Right forelimb (tissue), 1 donor: ENCODE results near the gene USP48.

Experiments
- DNase-seq: peaks from one replicate; pipeline ENCODE4 v3.0.0-alpha.2; 2018

Gene USP48

DNA sequence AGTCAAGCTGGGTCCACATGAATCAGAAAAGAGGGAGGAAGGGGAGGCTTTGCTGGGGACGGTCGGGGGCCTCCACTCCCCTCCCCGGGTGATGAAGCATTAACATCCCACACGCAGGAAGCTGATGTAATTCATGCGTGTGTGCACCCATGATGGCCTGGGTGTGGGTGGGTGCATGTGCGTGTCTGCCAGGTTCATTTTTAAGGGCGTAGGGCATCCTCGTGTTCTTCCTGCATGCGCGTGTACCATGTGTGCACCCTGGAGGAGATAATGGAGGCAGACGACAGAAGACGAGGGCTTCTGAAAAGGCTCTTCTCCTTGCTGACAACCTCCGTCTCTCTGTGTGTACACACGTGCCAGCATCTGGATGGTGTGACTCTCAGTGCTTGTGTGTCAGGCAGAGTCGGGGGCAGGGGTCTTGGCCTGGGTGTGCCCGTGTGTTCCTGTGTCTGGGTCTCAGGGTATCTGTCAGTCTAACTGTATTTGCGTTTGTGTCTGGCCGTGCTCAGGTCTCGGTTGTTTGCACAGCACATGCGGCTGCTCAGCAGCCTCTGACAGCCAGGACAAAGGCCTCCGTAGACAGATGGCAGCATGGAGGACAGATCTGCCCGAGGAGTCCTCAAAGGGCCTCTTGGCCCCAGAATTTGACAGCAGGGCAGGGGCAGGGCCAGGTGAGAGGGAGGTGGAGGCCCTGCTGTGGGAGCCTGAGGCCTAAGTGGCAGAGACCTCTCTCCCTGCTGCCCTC lies 116.2 kb downstream of the USP48 start:
- DNase-seq = no peak

DNA sequence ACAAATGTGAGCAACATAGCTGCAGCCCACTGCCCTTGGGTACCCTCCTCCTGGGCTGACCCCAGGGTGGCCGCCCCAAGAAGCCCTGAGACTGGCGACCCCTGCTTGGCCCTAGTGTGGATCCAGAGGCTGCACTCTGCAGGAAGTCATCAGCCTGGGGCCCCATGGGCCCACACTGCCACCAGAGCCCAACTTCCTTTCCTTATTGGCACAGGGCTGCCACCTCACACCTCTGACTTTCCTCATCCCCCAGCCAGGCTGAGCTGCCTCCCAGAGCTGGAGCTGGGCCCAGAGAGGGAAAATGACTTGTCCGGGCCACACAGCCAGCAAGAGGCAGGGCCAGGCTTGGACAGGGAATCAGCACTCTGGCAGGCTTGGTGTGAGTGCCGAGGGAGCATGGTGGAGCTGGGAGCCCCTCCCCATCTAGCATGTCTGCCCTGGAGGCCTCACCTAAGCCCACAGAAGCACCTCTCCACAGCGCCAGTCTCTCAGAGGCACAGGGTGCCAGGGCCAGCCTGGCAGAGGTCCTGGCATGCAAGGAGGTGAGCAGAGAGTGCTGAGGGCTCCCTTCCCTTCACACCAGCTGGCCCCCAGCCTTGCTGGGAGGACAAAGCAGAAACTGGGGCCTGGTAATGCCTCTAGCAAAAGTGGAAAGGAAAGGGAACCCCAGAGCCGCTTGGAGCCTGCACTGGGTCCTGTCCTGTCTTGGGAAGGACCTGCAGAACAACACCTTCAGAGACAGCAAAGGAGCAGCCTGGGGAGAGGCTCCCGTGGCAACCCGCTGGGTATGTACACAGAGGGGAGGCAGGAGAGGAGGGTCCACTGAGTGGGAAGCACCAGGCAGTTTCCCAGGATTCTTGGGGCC lies 117.0 kb downstream of the USP48 start:
- DNase-seq = no peak

DNA sequence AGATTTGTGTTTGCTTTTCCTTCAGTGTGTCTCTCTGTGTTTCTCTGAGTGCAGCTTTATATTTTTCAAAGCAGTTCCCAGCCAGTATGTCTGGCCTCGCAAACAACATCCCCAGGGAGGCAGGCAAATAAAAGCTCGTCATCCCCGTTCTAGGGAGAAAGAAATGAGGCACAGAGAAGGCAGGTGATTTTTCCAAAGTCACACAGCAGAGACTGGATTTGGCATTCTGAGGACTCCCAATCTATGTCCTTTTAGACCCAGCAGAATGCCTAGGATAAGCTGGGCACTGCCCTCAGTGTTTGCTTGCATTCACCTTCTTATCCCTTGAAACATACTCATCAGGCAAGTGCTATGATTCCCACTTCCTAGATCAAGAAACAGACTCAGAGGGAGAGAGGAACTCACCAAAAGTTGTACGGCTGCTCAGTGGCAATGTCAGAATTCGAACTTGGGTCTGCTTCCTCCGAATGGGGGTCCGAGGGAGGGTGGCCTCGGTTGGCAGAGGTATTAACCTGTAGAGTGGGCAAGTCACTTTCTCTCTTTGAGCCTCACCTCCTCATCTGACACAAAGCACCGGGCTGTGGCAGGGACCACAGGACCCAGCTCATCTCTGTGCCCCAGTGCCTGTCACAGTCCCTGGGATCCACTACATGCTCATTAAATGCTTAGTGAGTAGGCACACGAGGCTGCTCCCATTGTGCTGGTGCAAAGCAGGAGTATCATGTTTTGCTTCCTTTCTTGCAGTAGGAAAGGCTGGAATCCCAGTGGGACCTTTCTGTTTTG lies 118.0 kb downstream of the USP48 start:
- peak; percentile 19 for DNase-seq

DNA sequence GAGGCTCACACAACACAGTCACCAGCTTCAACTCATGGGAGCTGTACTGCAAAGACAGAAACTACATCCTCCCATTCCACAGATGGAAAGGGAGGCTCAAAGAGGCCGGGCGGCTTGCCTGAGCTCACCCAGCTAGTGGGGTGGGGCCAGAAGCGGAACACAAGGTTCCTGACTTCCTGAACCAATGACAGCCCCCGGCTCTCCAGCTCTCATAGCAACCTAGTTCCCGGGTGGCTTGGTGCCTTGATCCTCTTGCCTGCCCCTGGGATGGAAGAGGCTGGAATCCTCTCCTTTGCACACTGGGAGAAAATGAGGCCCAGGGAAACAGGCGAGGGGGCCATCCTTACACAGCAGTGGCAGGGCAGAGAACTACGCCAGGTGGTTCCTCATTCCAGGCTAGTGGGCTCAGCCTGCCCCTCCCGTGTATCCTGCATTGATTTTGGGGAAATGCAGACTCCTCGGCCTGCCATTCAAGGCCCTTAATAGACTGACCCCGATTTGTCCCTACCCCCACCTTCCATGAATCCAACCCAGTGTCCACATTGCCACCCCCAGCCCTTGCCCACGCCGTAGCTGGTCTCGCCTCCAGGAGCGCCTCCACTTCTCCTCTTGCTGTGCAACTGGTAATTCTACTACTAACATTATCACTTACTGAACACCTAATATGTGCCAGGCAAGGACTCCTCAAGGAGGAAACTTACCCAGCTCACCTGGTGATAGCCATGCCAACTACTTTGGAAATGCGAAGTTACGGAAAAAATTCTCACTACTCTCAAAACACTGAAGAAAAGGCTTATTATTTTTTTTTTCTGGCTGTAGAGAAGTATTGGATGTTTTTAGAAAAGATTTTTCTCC lies 118.8 kb downstream of the USP48 start:
- DNase-seq = peak; percentile 35

DNA sequence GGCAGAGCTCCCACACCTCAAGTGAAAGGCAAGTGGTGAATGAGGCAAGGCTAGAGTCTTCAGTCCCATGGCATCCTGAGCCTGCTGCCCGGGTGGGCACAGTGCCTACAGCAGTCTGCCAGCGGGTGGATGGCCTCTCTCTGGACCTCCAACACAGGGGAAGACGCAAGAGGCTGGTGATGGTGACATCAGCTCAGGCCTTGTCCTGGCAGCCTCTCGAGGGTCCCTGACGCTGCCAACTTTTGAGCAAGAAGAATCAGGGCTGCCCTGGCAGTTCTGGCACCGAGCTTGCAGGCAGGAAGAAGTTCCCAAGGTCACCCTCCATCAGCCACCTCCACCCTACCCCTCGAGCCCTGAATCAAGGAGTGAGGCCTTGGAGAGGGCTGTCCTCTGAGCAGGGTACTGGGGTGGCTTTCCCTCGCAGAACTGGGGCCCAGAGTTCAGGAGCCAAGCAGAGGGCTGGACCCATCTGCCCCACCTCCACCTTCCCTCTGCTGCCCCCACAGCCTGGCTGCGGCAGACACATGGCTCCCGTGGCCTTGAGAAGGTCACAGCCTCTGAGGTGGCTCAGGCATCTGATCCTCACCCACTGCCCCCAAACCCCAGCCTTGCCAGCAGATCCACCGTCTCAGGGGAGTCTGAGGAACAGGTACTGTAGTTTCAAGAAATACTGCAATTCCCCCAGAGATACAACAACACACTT lies 119.5 kb downstream of the USP48 start:
- peak; percentile 38 for DNase-seq

DNA sequence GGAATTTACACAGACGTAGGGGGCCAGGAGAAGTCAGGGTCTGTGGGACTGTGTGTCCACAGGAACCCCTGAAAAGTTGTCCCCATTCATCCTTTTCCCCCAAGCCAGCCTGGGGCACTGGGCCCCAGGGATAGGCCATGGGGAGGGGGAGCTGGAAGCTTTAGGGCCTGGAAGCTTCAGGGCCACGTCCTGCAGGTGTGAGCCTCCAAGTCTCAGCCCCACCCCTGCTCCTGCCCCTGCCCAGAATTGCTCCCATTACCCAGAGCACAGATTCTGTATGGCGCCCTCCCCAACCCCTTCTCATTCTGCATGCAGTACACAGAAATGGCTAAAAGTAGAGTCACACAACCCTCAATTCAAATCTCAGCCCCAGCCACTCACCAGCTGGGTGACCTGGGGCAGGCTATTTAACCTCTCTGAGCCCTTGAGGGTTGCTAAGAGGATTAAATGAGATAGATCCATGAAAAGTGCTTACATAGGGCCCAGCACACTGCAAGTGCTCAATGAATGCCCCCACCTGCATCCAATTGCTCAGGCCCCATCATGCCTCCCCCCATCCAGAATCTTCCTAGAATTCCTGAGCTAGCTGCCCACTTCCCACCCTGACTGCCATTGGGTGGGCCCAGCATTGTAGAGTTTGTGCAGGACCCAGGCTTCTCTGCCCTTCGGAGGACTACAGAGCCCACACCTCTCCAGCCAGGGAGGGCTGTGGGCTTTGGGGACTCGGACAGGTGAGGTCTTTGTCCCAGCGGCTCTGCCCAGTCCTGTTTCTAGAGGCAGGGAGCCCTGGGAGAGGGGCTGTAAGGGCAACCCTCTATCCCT lies 120.3 kb downstream of the USP48 start:
- DNase-seq = no peak

DNA sequence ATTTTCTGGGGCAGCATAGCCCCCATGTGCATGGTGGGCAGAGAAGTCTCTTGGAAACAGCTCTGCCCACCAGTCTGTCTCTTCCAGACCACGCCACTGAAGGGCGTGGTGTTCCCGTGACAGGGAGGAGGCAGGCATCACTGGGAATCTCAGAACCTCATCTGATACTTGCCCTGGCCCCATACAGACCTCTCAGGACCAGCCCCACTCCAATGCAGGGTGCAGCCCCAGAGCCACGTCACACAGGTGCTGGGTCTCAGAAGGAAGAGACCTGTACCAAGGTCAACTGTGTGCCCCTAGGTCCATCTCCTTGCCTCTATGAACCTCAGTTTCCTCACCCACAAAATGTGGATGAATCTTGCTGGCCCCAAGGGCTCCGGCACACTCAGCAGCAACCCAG lies 121.1 kb downstream of the USP48 start:
- DNase-seq = no peak

DNA sequence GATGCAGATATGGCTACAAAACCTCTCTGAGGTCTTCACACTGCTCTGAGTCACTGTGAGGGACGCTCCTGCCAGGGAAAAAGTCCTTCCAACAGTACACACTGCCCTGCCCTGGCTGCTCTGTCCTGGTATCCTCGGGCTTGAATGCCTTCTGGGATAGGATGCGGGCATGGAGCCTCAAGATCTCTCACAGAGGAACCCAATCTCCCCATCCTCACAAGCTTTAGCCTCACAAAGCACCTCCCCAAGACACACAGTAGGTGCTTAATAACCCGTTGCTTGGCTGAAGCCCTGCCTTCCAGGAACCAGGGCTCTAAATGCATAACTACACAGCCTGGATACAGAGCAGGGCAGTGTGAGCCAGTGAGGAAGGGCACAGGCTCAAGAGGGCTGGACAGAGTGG lies 123.0 kb downstream of the USP48 start:
- DNase-seq = no peak

DNA sequence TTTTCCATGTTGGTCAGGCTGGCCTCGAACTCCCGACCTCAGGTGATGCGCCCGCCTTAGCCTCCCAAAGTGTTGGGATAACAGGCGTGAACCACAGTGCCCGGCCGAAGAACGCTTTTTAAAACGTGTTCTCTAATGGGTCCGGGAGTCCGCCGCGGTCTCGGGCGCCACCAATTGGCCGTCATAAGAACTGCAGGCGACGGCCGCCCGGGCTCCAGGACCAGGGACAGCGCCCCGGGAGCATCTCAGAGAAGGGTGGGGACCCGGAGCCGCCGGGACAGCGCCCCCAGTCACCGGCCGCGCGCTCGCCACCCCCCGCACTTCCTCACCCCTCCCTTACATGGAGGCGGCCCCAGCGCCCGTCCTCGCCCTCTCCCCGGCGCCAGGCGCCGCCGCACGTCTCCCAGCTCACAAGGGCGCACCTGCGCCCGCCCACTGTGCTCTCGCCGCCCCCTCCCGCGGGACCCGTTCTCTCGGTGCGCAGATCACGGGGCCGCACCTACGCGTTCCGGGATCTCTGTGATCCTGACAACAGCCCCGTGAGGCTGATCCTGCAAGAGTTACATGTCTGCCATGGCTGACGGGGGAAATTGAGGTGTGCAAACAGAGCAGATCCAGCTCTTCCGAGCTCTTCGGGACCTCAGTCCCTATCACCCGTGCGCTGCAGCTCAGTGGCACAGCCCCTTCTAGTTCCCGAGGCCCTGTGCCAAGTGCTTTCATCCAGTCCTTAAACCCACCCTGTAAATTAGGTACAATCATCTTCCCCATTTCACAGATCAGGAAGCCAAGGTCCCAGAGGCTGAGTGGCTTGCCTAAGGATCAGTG lies 123.6 kb downstream of the USP48 start:
- peak; percentile 92 for DNase-seq

DNA sequence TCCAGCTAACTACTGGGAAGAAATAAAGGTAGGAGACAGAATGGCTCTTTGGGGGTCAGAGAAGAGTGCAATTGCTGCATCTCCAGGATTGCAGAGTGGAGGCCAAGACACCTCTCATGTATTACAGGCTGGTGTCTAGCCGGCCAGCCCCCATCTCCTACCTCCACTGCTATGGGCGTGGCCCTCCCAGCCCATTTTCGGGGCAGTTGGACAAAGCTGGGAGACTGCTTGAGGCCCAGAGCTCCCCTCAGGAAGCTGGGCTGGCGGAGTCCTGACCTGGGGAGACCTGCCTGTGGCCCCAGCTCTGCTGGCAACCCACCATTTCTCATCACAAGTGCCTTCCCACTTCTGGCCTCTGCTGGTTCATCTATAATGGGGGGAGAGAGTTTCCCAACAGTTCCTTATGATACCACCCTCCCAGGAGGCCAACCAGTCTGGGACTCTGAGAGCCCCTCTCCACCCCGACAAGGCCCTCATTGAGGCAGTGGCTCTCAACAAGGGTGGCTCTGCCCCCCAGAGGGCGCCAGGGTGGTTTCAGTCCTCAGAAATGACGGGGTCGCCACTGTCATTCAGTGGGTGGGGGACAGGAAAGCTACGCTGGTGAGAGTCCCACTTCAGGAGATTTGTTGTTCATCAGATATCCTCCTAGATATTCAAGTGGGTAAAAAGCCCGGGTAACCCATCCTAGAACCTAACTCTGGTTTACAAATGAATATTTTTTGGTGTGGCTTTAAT lies 125.3 kb downstream of the USP48 start:
- no peak for DNase-seq

DNA sequence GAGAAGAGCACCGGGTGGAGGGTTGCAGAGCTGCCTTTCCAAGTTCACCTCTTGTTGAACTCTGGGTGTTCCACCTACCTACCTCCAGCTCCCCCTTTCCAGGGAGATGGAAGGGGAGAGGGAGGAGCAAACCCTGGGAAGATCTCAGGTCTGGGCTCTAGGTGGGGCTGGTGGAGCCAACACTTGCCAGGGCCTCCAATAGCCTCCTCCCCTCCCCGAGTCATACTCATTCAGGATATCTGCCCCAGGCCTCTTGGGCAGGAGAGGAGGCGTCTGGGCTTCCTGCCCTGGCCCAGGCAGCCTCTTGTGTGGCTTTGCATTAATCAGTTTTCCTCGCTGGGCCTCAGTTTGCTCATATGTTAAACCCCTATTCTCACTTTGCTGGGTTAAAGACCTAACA lies 127.2 kb downstream of the USP48 start:
- no peak for DNase-seq

DNA sequence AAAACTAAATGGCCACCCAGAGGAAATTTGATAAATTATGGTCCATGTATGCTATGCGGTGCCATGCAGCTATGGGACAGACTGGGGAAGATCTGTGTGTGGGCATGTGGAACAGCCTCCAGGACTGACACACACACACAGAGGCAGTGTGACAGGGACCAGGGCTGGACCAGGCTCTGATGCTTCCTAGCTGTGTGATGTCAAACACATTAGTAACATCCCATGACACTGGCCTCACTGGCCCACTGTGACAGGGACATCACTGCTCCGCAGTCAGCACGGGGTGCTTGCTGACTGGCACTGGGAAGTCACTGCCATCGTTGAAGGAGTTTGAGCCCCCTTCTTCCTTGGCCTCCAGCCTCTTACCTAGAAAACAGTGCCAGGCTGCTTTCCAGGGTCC lies 127.7 kb downstream of the USP48 start:
- DNase-seq = no peak

DNA sequence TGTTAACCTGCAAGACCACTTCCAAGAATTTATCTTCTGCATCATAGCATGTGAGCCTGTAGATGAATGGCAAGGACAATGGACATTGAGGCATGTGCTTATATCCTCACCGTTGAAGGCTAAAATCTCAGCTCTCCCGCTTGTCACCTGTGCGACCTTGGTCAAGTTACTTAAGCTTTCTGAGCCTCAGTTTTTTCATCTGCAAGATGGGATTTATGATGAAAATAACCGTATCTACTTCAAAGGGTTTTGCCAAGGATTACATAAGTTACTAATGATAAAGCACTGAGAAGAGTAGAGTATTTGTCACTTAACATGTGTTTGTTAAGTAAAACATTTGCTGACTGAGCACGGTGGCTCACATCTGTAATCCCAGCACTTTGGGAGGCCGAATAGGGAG lies 128.7 kb downstream of the USP48 start:
- no peak for DNase-seq

DNA sequence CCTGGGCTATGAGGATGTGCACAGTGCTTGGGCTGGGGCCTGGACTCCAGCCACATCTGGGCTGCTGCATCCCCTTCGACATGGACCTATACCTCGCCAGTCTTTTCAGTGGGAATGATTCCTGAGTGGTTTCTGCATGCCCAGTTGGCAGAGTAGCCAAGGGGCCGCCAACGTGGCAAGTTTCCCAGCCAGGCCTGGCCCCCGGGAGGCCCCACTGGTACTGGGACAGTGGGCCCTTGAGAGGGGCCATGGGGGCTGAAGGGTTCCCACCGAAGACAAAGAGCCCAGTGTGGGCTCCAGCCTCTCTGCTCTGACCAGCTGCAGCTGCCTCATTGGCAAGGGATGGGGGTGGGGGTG lies 129.2 kb downstream of the USP48 start:
- no peak for DNase-seq

DNA sequence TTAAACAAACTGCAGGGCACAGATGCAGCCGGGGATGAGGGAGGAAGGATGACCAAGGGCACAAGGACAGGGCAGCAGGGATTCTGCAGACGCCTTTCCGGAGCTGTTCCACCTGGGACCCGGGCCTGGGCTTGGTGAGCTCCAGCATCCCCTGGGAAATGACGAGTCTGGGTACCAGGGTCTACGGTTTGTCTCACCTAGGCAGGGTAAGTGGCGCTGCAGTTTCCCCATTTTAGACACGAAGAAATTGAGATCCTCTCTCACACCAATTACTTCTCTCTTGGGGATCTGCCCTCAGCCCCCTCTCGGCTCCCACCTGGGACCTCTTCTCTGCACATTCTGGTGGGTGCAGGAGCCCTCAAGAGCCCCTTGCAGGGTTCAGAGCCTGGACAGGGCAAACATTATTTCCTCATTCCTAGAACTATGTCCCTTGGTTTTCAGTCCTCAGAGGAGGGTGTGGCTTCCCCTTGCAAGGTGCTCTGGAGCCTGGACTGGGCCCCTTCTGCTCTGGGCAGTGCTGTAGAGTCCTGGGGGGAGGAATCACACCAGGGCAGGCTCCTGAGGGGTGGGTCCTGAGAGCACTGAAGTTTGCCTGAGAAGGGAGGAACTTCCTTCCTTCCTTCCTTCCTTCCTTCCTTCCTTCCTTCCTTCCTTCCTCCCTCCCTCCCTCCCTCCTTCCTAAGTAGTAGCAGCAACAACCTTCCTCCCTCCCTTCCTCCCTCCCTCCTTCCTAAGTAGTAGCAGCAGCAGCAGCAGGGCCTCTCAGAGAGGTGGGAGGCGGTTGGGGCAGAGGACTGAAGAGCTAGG lies 129.8 kb downstream of the USP48 start:
- no peak for DNase-seq

DNA sequence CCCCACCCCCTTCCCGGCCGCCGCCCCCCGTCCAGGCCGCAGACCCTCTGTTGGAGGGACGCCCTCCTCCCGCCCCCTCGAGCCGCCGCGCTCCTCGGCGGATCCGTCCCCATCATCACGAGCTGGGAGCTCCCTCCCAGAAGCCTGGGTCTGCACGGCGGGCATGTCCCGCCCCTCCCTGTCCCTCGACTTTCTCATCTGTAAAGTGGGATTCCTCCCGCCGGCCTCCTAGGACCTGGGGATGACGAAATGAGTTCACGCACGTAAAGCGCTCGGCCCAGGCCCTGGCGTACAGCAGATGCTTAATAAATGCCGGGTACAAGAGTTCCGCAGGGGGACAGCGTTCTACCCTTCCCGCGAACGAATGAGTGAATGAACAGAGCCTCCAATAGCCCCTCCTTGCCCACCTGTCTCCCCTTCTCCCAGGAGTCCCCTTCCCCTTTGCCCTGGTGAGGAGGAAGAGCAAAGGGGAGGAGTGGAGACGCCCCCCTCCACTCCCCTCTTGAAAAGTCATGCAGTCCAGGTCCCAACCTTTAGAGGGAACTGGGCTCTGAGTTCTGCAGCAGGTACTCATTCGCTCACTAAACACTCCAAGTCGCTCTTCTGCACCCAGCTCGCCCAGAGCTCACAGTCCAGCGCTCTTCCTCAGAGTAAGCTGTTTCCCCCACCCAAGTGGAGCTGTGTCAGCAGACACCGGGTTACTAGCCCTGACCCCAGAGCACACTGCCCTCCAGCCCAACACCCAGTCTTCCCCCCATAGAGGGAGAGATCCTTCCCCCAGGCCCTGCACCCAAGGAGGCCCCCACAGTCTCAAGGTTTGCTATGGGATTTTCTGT lies 130.6 kb downstream of the USP48 start:
- DNase-seq = no peak

DNA sequence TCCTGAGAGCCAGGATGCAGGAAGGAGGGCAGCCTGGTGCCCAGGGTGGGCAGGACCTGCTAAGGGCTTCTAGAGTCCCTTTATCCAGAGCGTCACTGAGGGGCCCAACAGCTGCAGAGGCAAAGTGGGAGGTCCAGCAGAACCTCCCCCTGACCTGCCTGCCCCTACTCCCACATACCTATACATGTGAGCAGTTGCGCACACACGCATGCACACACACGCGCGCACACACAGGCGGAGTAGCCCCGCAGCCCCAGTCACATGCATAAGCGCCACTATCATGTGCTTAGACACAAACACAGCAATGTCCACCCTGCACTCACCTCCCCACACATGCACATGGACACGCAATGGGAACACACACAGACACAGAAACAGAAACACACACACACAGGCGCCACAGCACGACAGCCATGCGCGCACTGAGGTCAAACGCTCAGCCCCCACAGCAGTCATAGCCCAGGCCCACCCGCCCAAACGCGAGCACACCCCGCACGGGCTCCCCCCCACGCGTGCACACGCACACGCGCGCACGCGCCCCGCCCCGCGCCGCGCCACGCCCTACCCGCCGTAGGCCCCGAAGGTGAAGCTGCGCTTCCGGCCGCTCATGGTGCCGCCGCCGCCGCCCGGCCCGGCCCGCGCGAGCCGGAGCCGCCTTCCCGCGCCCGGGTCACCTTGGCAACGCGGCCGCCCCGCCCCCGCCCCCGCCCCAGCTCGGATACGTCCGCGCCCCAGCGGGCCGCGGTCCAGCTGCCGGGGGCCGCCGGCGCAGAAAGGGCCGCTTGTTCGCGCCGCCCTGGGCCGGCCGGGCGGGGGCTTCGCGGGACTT lies 131.5 kb downstream of the USP48 start:
- peak; percentile 73 for DNase-seq
